ENCODE measurements around the gene TAS1R3. TPM values are rescaled to one million over a fixed set of nuclear protein-coding genes. Genes with fewer than 3 reads are reported as not detected.
A peak's percentile ranks its signal among the peaks of the same experiment; 100 is the strongest.

TAS1R3 gene
- total and polyA plus RNA-seq, 2 experiments from 2014 or later: 0.14 TPM; not detected in 1

DNA sequence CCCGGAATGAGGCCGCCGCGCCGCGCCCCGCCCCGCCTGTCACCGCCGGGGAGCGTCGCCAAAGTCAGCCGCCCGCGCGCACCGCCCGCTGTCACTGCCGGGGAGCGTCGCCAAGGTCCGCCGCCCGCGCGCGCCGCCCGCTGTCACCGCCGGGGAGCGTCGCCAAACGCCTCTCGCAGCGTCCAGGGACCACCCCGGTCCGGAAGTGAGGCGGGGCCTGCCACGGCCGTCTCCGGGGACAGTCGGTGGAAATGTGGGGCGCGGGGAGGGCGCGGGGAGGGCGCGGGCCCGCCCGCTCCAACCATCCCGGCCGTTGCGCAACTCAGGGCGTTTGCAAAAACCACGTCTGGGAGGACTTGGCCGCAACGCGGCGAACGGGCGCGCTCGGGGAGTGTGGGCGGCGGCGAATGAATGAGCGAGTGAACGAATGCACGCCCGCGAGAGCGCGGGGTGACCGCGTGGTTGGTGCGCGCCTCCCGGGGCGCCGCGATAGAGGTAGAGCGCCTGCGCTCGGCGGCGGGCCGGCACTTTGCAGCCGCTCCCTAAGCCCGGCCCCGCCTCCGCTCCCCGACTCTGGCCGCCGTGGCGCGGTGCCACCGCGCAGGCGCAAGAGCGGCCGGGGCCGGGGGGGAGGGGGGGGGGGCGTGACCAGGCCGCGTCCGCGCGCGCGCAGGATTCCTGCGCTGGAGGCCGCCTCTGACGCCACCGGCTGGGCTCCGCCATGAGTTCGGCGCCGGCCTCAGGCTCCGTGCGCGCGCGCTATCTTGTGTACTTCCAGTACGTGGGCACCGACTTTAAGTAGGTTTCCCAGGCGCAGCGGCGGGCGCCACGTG, 22.9 kb upstream of the TAS1R3 start, which contains the start of the genes ACAP3 and PUSL1:
Gene ACAP3 (minus strand): TSS at position 8 of the 833 bp plus-strand sequence. CDS start 115 bp downstream, outside the sequence.
Gene PUSL1 (plus strand): TSS at position 675 of the 833 bp plus-strand sequence. CDS start 47 bp downstream, at position 722.
- no peaks in the 10 kb centered on the region; the same call in 1 of the 2 replicates for H4K20me1 ChIP-seq (replicated peaks; ENCODE audit: insufficient read depth)

More for the DNA sequence above, 22.9 kb upstream of the TAS1R3 start, which contains the start of the genes ACAP3 and PUSL1:
- Histone ChIP-seq H3K4me2 (peak within 1 kb of the TSS; percentile 90), H3K4me3 (peak within 1 kb of the TSS; percentile 90), H3K27ac (ENCODE audit: low read depth) (no peak within 1 kb of the TSS), H3K4me1 (ENCODE audit: insufficient read depth) (peaks cover 7% of the 10 kb centered on the region; the same call in 1 of the 2 replicates), H3K79me2 (replicated peaks; ENCODE audit: insufficient read depth) (peaks cover 5% of the 10 kb centered on the region; the same call in 1 of the 2 replicates), H3K9me2 (ENCODE audit: insufficient read depth) (no peaks in the 10 kb centered on the region), H2AFZ (peak within 1 kb of the TSS; percentile 93), H3K27me3 (ENCODE audit: insufficient read depth) (no peaks in the 10 kb centered on the region), H3F3A (replicated peaks; ENCODE audit: low read depth) (peaks cover 9% of the 10 kb centered on the region; the same call in 1 of the 2 replicates), H3K36me3 (ENCODE audit: insufficient read depth) (peaks cover 7% of the 10 kb centered on the region; the same call in 1 of the 2 replicates)
- Mint-ChIP-seq H3K27ac (no peak within 1 kb of the TSS; the same call in 1 of the 2 replicates), H3K27me3 (ENCODE audit: insufficient read depth, low read depth, poor library complexity) (peaks cover 20% of the 10 kb centered on the region), H3K9me3 (no peaks in the 10 kb centered on the region), H3K36me3 (ENCODE audit: low read depth) (peaks cover 12% of the 10 kb centered on the region), H3K4me1 (peaks cover 20% of the 10 kb centered on the region; the same call in 2 of the 3 replicates), H3K4me3 (peak within 1 kb of the TSS; percentile 80)
- peak; percentile 91 for DNase-seq (ENCODE audit: low spot score)
- peak; percentile 25 for ATAC-seq
- TF ChIP-seq ZNF114 (CRISPR knock-in tag; IDR thresholded peaks at IDR 0.05) (no peak), EZH2 (IDR thresholded peaks at IDR 0.05; ENCODE audit: low read depth, unreplicated experiment) (no peak), CREB1 (CRISPR knock-in tag; IDR thresholded peaks at IDR 0.05; ENCODE audit: low read depth) (0 out of 2 replicates have a peak, but pooled peaks have one; percentile 38), STAT1 (IDR thresholded peaks at IDR 0.05; ENCODE audit: unreplicated experiment) (no peak), EZH2phosphoT487 (IDR thresholded peaks at IDR 0.05; ENCODE audit: unreplicated experiment) (no peak), JUNB (IDR thresholded peaks at IDR 0.05; ENCODE audit: unreplicated experiment) (peak; percentile 89), NANOG (IDR thresholded peaks at IDR 0.05; ENCODE audit: borderline replicate concordance) (no peak), POLR2AphosphoS5 (IDR thresholded peaks at IDR 0.05; ENCODE audit: low read depth) (peak; percentile 52), ZNF331 (CRISPR knock-in tag; IDR thresholded peaks at IDR 0.05; ENCODE audit: low read depth) (no peak)
- TF ChIP-seq, protein P1, sequence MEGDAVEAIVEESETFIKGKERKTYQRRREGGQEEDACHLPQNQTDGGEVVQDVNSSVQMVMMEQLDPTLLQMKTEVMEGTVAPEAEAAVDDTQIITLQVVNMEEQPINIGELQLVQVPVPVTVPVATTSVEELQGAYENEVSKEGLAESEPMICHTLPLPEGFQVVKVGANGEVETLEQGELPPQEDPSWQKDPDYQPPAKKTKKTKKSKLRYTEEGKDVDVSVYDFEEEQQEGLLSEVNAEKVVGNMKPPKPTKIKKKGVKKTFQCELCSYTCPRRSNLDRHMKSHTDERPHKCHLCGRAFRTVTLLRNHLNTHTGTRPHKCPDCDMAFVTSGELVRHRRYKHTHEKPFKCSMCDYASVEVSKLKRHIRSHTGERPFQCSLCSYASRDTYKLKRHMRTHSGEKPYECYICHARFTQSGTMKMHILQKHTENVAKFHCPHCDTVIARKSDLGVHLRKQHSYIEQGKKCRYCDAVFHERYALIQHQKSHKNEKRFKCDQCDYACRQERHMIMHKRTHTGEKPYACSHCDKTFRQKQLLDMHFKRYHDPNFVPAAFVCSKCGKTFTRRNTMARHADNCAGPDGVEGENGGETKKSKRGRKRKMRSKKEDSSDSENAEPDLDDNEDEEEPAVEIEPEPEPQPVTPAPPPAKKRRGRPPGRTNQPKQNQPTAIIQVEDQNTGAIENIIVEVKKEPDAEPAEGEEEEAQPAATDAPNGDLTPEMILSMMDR (conservative IDR thresholded peaks at IDR 0.05; ENCODE audit: low read depth in 2 of 2): no peak
- TF ChIP-seq, protein P2, sequence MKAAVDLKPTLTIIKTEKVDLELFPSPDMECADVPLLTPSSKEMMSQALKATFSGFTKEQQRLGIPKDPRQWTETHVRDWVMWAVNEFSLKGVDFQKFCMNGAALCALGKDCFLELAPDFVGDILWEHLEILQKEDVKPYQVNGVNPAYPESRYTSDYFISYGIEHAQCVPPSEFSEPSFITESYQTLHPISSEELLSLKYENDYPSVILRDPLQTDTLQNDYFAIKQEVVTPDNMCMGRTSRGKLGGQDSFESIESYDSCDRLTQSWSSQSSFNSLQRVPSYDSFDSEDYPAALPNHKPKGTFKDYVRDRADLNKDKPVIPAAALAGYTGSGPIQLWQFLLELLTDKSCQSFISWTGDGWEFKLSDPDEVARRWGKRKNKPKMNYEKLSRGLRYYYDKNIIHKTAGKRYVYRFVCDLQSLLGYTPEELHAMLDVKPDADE (IDR thresholded peaks at IDR 0.05): 0 out of 2 replicates have a peak, but pooled peaks have one; percentile 19
- TF ChIP-seq, protein P3, sequence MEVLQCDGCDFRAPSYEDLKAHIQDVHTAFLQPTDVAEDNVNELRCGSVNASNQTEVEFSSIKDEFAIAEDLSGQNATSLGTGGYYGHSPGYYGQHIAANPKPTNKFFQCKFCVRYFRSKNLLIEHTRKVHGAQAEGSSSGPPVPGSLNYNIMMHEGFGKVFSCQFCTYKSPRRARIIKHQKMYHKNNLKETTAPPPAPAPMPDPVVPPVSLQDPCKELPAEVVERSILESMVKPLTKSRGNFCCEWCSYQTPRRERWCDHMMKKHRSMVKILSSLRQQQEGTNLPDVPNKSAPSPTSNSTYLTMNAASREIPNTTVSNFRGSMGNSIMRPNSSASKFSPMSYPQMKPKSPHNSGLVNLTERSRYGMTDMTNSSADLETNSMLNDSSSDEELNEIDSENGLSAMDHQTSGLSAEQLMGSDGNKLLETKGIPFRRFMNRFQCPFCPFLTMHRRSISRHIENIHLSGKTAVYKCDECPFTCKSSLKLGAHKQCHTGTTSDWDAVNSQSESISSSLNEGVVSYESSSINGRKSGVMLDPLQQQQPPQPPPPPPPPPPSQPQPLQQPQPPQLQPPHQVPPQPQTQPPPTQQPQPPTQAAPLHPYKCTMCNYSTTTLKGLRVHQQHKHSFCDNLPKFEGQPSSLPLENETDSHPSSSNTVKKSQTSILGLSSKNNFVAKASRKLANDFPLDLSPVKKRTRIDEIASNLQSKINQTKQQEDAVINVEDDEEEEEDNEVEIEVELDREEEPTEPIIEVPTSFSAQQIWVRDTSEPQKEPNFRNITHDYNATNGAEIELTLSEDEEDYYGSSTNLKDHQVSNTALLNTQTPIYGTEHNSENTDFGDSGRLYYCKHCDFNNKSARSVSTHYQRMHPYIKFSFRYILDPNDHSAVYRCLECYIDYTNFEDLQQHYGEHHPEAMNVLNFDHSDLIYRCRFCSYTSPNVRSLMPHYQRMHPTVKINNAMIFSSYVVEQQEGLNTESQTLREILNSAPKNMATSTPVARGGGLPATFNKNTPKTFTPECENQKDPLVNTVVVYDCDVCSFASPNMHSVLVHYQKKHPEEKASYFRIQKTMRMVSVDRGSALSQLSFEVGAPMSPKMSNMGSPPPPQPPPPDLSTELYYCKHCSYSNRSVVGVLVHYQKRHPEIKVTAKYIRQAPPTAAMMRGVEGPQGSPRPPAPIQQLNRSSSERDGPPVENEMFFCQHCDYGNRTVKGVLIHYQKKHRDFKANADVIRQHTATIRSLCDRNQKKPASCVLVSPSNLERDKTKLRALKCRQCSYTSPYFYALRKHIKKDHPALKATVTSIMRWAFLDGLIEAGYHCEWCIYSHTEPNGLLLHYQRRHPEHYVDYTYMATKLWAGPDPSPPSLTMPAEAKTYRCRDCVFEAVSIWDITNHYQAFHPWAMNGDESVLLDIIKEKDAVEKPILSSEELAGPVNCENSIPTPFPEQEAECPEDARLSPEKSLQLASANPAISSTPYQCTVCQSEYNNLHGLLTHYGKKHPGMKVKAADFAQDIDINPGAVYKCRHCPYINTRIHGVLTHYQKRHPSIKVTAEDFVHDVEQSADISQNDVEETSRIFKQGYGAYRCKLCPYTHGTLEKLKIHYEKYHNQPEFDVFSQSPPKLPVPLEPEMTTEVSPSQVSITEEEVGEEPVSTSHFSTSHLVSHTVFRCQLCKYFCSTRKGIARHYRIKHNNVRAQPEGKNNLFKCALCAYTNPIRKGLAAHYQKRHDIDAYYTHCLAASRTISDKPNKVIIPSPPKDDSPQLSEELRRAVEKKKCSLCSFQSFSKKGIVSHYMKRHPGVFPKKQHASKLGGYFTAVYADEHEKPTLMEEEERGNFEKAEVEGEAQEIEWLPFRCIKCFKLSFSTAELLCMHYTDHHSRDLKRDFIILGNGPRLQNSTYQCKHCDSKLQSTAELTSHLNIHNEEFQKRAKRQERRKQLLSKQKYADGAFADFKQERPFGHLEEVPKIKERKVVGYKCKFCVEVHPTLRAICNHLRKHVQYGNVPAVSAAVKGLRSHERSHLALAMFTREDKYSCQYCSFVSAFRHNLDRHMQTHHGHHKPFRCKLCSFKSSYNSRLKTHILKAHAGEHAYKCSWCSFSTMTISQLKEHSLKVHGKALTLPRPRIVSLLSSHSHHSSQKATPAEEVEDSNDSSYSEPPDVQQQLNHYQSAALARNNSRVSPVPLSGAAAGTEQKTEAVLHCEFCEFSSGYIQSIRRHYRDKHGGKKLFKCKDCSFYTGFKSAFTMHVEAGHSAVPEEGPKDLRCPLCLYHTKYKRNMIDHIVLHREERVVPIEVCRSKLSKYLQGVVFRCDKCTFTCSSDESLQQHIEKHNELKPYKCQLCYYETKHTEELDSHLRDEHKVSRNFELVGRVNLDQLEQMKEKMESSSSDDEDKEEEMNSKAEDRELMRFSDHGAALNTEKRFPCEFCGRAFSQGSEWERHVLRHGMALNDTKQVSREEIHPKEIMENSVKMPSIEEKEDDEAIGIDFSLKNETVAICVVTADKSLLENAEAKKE (CRISPR knock-in tag; IDR thresholded peaks at IDR 0.05): no peak
- TF ChIP-seq, protein P4, sequence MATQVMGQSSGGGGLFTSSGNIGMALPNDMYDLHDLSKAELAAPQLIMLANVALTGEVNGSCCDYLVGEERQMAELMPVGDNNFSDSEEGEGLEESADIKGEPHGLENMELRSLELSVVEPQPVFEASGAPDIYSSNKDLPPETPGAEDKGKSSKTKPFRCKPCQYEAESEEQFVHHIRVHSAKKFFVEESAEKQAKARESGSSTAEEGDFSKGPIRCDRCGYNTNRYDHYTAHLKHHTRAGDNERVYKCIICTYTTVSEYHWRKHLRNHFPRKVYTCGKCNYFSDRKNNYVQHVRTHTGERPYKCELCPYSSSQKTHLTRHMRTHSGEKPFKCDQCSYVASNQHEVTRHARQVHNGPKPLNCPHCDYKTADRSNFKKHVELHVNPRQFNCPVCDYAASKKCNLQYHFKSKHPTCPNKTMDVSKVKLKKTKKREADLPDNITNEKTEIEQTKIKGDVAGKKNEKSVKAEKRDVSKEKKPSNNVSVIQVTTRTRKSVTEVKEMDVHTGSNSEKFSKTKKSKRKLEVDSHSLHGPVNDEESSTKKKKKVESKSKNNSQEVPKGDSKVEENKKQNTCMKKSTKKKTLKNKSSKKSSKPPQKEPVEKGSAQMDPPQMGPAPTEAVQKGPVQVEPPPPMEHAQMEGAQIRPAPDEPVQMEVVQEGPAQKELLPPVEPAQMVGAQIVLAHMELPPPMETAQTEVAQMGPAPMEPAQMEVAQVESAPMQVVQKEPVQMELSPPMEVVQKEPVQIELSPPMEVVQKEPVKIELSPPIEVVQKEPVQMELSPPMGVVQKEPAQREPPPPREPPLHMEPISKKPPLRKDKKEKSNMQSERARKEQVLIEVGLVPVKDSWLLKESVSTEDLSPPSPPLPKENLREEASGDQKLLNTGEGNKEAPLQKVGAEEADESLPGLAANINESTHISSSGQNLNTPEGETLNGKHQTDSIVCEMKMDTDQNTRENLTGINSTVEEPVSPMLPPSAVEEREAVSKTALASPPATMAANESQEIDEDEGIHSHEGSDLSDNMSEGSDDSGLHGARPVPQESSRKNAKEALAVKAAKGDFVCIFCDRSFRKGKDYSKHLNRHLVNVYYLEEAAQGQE (IDR thresholded peaks at IDR 0.05; ENCODE audit: unreplicated experiment): no peak
